GM12864 (cell line): Measurements from ENCODE around the gene TXNDC11.

Experiments
- DNase-seq: peaks from one replicate; pipeline ENCODE4 v3.0.0-alpha.2; 2011; ENCODE audit warnings: low read depth
- H3K4me3 ChIP-seq: 2 replicates; pipeline ENCODE4 v1.5.1; 2011; ENCODE audit warnings: mild to moderate bottlenecking, low read depth, low read length, control low read depth
- CTCF ChIP-seq: IDR thresholded peaks from 2 replicates; pipeline ENCODE4 v1.5.1; 2011; ENCODE audit warnings: low read depth, mild to moderate bottlenecking, moderate library complexity, low read length, control low read depth, inconsistent platforms; ENCODE audit errors: missing control alignments

The TXNDC11 gene

GRCh38 chr16:11762431-11762830 lies 19.8 kb upstream of the TXNDC11 start:
- no peak for DNase-seq
- TF ChIP-seq CTCF = no peak

DNA sequence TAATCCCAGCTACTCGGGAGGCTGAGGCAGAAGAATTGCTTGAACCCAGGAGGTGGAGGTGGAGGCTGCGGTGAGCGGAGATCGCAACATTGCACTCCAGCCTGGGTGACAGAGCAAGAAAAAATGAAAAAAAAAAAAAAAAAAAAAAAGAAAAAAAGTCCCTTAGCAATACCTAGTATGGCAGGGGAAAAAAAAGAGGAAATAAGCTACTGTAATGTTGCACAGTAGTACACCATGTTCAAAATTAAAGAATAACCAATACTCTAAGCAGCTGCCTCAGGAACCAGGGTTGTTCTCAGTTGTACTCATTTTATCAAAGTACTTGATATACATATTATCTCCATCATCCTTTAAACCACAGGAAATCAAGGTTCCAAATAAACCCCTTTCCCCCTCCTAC lies 17.3 kb upstream of the TXNDC11 start:
- TF ChIP-seq CTCF = no peak
- no peak for DNase-seq
- H3K4me3 ChIP-seq = no peak overlapping the region

More at GRCh38 chr16:11762431-11762830, 19.8 kb upstream of the TXNDC11 start:
- no peak overlapping the region for H3K4me3 ChIP-seq

DNA sequence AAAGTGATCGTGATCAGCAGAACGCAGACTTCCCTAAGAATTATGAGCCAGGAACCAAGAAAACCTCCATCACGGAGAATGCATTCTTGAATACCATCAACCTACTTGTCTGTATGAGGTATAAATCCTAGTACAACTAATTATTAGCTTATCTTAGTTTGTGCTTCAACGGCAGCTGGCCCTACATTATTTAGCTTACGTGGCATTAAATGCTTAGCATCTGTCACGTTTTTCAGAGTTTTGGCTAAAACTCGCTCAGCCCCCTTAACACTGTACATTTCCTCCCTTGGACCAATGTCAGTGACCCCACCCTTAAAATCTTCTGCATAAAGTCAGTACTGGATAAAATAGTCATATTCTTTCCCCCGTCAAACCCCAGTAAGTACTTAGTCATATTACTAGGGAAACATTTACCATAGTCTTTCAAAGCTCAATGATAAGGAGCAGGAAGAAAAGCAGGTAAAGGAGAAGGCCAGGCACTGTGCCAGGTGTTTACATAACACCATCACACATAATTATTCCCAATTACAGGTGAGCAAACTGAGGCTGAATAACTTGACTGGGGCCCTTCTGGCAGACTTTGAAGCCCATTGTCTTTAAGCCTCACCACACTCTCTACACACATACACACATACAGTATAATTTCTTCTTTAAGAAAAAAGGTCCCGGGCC lies 16.6 kb upstream of the TXNDC11 start:
- no peak for DNase-seq
- no peak for TF ChIP-seq CTCF
- no peak overlapping the region for H3K4me3 ChIP-seq

DNA sequence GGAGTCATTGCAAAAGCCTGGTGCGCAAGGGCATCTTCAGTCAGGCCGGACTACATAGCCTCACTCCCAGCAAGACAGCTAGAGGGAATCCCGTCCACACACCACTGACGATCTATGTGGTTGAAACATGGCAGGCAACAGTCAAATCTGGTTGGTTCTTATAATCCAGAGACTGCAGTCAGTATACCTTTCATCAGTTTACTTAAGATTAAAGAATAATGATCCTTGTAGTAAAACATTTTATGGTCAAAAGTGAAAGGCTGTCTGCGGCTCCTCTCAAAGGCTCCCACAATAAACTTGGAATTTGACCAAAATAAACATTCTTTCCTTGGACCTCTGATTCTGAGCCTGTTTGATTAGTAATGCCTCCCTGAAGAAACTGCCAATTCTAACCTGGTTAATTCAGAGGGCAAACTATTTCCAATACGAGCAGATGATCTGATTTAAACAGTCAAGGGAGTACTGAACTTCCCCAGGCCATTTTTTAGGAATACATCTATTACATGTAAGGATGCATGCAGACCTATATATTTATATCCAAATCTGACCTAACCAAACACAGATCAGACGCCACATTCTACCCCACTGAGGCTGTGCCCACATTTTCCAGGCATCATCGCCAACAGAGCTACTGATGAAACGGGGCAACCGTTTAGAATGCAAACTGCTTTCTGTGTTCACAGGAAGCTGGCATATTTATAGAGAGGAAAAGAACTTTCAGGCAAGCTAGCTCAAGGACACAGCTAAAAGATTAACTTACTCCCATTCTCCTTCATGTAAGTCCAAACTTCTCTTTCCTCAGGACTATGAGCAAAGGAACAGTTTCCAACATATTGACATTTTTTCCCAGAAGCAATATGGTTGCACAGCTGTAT lies 15.3 kb upstream of the TXNDC11 start:
- TF ChIP-seq CTCF = no peak
- H3K4me3 ChIP-seq = no peak overlapping the region
- no peak for DNase-seq

DNA sequence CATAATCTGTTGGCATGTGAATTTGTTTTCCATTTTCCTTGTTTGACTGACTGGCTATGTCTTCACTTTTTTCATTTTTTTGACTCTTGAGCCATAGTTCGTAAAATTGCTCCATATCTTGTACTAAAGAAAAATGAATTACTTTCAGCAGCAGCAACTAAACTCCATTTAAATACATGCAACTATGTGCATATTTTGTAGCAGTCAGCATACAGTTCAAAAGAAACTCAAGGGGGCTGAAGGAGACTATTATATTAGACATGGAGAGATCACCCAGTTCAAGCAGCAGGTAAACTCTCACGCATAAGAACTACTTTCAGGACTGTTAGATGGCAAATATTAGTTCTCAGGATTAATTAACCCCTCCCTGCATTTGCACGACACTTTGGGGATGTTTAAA lies 13.6 kb upstream of the TXNDC11 start:
- H3K4me3 ChIP-seq = no peak overlapping the region
- TF ChIP-seq CTCF = no peak
- no peak for DNase-seq

- no peak overlapping the region for H3K4me3 ChIP-seq
- TF ChIP-seq CTCF = no peak
- DNase-seq = no peak
These were observed 12.5 kb upstream of the TXNDC11 start for GRCh38 chr16:11755022-11755760.
